Measurements from ENCODE around the gene GEMIN8. TPM values are rescaled to one million over a fixed set of nuclear protein-coding genes. Genes with fewer than 3 reads are reported as not detected.

The GEMIN8 gene
- total RNA-seq, 1 experiment from 2014 or later: 14.8 TPM

- peaks cover 7 to 29% of the 10 kb centered on the region in 2 experiments for H3K9me3 Mint-ChIP-seq
- Histone ChIP-seq H3K27ac (ENCODE audit: insufficient read length, low read depth, low read length) (no peak overlapping the region), H4K8ac (replicated peaks; ENCODE audit: insufficient read length, low read depth, low read length) (no peak overlapping the region), H3K14ac (ENCODE audit: insufficient read depth, low read length) (no peak overlapping the region), H3K56ac (ENCODE audit: insufficient read length, low read depth, low read length) (no peak overlapping the region), H2BK5ac (ENCODE audit: insufficient read length, low read length) (no peak overlapping the region), H3T11ph (ENCODE audit: low read length) (no peak overlapping the region), H2BK120ac (ENCODE audit: low read depth, low read length, poor library complexity, severe bottlenecking) (no peak overlapping the region), H2AK5ac (ENCODE audit: insufficient read length, low read length) (no peak overlapping the region), H2BK20ac (ENCODE audit: low read depth, low read length, poor library complexity, severe bottlenecking) (no peak overlapping the region), H3K27me3 (ENCODE audit: insufficient read depth, low read length) (no peaks in the 10 kb centered on the region), H4K5ac (ENCODE audit: insufficient read length, low read depth, low read length) (no peak overlapping the region), H3K4ac (ENCODE audit: low read depth, low read length) (no peak overlapping the region), H2BK15ac (ENCODE audit: low read depth, low read length) (no peak overlapping the region), H3K18ac (ENCODE audit: insufficient read length, low read depth, low read length) (no peak overlapping the region), H4K20me1 (ENCODE audit: control insufficient read depth, insufficient read depth, insufficient read length) (no peaks in the 10 kb centered on the region), H3K23ac (ENCODE audit: insufficient read length, low read depth, low read length) (no peak overlapping the region), H2BK12ac (ENCODE audit: insufficient read length, low read depth, low read length) (no peak overlapping the region), H3K9ac (ENCODE audit: extremely low read depth, insufficient read length, low read length) (no peak overlapping the region), H3K9me3 (ENCODE audit: control insufficient read depth, low read depth, low read length) (no peaks in the 10 kb centered on the region), H3K23me2 (ENCODE audit: insufficient read length, low read depth, low read length, poor library complexity, severe bottlenecking) (no peaks in the 10 kb centered on the region), H3K79me1 (ENCODE audit: insufficient read depth, low read depth, low read length, poor library complexity, severe bottlenecking) (no peaks in the 10 kb centered on the region), H4K91ac (ENCODE audit: insufficient read length, low read depth, low read length) (no peak overlapping the region), H2AFZ (ENCODE audit: low read length) (no peak overlapping the region), H3K79me2 (ENCODE audit: insufficient read depth, low read length) (no peaks in the 10 kb centered on the region), H3K4me2 (ENCODE audit: insufficient read depth, insufficient read length, low read length) (no peak overlapping the region), H3K4me1 (ENCODE audit: insufficient read depth, low read length) (no peaks in the 10 kb centered on the region)
- no peak overlapping the region for H3K27ac Mint-ChIP-seq
- peaks cover 26 to 57% (median 42%) of the 10 kb centered on the region in 3 experiments for H3K36me3 Mint-ChIP-seq (ENCODE audit: insufficient read depth in 1 of 3, low read depth in 3 of 3)
- H3K4me1 Mint-ChIP-seq: no peaks in the 10 kb centered on the region
- DNase-seq: no peak
- no CpG with 5 or more reads among the region's 4 CpGs for WGBS (ENCODE audit: extremely low coverage, insufficient read length, low lambda C conversion rate)
- H3K27me3 Mint-ChIP-seq (ENCODE audit: low read depth): no peaks in the 10 kb centered on the region; the same call in 1 of the 2 replicates
- no peak overlapping the region for H3K4me3 Mint-ChIP-seq
- TF ChIP-seq, protein P1, sequence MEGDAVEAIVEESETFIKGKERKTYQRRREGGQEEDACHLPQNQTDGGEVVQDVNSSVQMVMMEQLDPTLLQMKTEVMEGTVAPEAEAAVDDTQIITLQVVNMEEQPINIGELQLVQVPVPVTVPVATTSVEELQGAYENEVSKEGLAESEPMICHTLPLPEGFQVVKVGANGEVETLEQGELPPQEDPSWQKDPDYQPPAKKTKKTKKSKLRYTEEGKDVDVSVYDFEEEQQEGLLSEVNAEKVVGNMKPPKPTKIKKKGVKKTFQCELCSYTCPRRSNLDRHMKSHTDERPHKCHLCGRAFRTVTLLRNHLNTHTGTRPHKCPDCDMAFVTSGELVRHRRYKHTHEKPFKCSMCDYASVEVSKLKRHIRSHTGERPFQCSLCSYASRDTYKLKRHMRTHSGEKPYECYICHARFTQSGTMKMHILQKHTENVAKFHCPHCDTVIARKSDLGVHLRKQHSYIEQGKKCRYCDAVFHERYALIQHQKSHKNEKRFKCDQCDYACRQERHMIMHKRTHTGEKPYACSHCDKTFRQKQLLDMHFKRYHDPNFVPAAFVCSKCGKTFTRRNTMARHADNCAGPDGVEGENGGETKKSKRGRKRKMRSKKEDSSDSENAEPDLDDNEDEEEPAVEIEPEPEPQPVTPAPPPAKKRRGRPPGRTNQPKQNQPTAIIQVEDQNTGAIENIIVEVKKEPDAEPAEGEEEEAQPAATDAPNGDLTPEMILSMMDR (conservative IDR thresholded peaks at IDR 0.05): no peak
These were observed 13.8 kb downstream of the GEMIN8 start for GRCh38 chrX:14015941-14016340.

Data from H9 (cell line).